Breast epithelium (tissue), 4 donors: ENCODE measurements around the gene LBX2. TPM values are rescaled to one million over a fixed set of nuclear protein-coding genes. Genes with fewer than 3 reads are reported as not detected.
A peak's percentile ranks its signal among the peaks of the same experiment; 100 is the strongest.

Experiments used
- DNase-seq, 2 donors: peaks; one replicate each; pipeline ENCODE4 v3.0.0-alpha.2; 2019; ENCODE audit warnings: low spot score in 2 of 2
- H3K27ac ChIP-seq, 2 donors: fragments of 200-600 bp; sonication (generic) in 1 of 2; one replicate each; pipeline ENCODE4 v1.5.1; 2016 to 2019; ENCODE audit warnings: mild to moderate bottlenecking in 1 of 2
- H3K27me3 ChIP-seq, 2 donors: fragments of 200-600 bp; sonication (generic) in 1 of 2; one replicate each; pipeline versions ENCODE4 v1.5.1 to v1.6.0; 2017 to 2019; ENCODE audit warnings: control low read depth in 1 of 2, mild to moderate bottlenecking in 1 of 2
- H3K36me3 ChIP-seq: fragments of 200-600 bp; one replicate; pipeline ENCODE4 v1.5.1; 2019
- H3K4me1 ChIP-seq, 2 donors: fragments of 200-600 bp; sonication (generic); one replicate each; pipeline ENCODE4 v1.5.1; 2016 to 2019; ENCODE audit warnings: control low read depth in 1 of 2
- H3K4me3 ChIP-seq, 3 donors: fragments of 200-600 bp; sonication (generic); 1 replicate in 2 of 3; 2 replicates in 1 of 3; pipeline ENCODE4 v1.5.1; 2016 to 2019; ENCODE audit warnings: mild to moderate bottlenecking in 3 of 3, moderate library complexity in 2 of 3
- H3K9me3 ChIP-seq, 2 donors: fragments of 200-600 bp; sonication (generic) in 1 of 2; one replicate each; pipeline ENCODE4 v1.5.1; 2016 to 2019; ENCODE audit warnings: control low read depth in 1 of 2
- CTCF ChIP-seq, 3 donors: fragments of 450-650 bp; IDR thresholded peaks; one replicate each; pipeline ENCODE4 v1.5.1; 2016 to 2017; ENCODE audit warnings: antibody characterized with exemption in 3 of 3, mild to moderate bottlenecking in 3 of 3, moderate library complexity in 3 of 3
- POLR2A ChIP-seq: fragments of 450-650 bp; IDR thresholded peaks from one replicate; pipeline ENCODE4 v1.6.1; 2016; ENCODE audit warnings: antibody characterized with exemption, mild to moderate bottlenecking, moderate library complexity
- POLR2AphosphoS5 ChIP-seq, 3 donors: sonication (generic); formaldehyde crosslinking; IDR thresholded peaks; one replicate each; pipeline ENCODE4 v1.6.1; 2017; ENCODE audit warnings: antibody characterized with exemption in 3 of 3
- intact Hi-C: fragments of 100-400 bp; cut with DNase I; formaldehyde crosslinking; loops from one replicate; pipeline ENCODE4 v1.15.1; 2023; ENCODE audit warnings: low total_unique reads
- total RNA-seq, 3 donors: library from RNA; depleted of rRNA; stranded (reverse); fragments of >200 nt; gene quantifications; one replicate each; pipeline ENCODE4 v1.1.0, GENCODE V29; 2016

LBX2 gene, protein sequence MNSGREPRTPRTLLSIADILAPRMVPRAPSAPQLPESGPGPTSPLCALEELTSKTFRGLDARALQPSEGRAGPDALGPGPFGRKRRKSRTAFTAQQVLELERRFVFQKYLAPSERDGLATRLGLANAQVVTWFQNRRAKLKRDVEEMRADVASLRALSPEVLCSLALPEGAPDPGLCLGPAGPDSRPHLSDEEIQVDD
- total RNA-seq: 1 to 10 TPM in 2 of 3 donors, under 1 TPM in 1; 0.29 to 4.6 (median 1.3) TPM

GRCh38 chr2:74499267-74499939, at the start of gene LBX2:
LBX2 (minus strand) TSS chr2:74499603; CDS start chr2:74499537, 66 bp downstream.
- Histone ChIP-seq H3K9me3 (no peaks in the 10 kb centered on the region), H3K27ac (peak within 1 kb of the TSS; percentile 29 to 43), H3K4me1 (peaks cover 0 to 3% of the 10 kb centered on the region in 2 donors), H3K27me3 (peaks cover 6 to 7% of the 10 kb centered on the region in 2 donors), H3K36me3 (no peaks in the 10 kb centered on the region), H3K4me3 (peak within 1 kb of the TSS; percentile 31 to 70 (median 55))
- intact Hi-C loops: no loop called here
- no peak for DNase-seq
- TF ChIP-seq POLR2AphosphoS5 (IDR thresholded peaks at IDR 0.05) (no peak), CTCF (IDR thresholded peaks at IDR 0.05) (no peak), POLR2A (no peak)

GRCh38 chr2:74548285-74548899, 49.0 kb upstream of the LBX2 start:
- no peaks in the 10 kb centered on the region for H3K36me3 ChIP-seq
- no peak for DNase-seq
- intact Hi-C loops: no loop called here
- peak overlapping the region; percentile 75 to 79 for H3K27ac ChIP-seq
- no peaks in the 10 kb centered on the region for H3K9me3 ChIP-seq
- TF ChIP-seq POLR2AphosphoS5 (IDR thresholded peaks at IDR 0.05) (no peak), POLR2A (no peak), CTCF (IDR thresholded peaks at IDR 0.05) (no peak)
- peak overlapping the region; percentile 51 to 83 (median 68) for H3K4me3 ChIP-seq
- H3K4me1 ChIP-seq: no peaks in the 10 kb centered on the region
- no peaks in the 10 kb centered on the region for H3K27me3 ChIP-seq

DNA sequence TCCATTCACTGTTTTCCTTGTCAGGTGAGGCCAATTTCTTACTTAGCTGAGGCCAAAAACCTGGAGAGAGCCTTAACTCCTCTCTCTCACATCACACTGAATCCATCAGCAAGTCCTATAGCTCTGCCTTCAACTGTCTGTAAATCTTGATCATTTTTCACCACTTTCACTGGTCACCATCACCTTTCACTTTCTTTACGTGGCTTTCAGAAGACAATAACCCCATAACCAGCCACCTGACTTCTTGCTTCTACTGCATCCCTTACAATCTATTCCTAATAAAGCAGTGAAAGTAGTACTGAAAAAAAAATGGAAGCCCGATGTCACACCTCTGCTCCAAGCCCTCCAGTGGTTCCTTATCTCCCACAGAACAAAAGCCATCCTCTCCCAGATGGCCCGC, 46.6 kb upstream of the LBX2 start:
- intact Hi-C loops: no loop called here
- Histone ChIP-seq H3K36me3 (no peaks in the 10 kb centered on the region), H3K9me3 (no peaks in the 10 kb centered on the region), H3K4me1 (no peaks in the 10 kb centered on the region), H3K4me3 (no peak overlapping the region), H3K27me3 (no peaks in the 10 kb centered on the region), H3K27ac (no peak overlapping the region)
- TF ChIP-seq POLR2A (no peak), POLR2AphosphoS5 (IDR thresholded peaks at IDR 0.05) (no peak), CTCF (IDR thresholded peaks at IDR 0.05) (no peak)
- no peak for DNase-seq

DNA sequence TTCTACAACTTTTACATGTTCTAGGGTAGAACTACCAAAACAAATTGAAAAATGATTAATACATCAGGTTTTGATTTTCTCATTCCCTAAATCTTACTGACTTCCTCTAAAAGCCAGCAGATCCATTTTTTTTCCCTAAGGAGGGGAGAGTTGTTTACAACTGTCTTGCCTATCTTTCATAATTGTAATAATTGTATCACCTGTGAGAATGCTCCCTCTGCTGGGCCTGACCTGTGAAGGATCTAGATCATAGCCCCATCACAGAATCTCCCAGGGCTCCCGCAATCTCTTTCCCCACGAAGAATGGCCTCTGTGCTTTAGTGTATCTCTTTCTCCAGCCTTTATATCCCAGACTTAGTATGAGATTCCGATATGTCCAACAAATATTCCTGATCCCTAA, 45.2 kb upstream of the LBX2 start:
- DNase-seq: no peak
- Histone ChIP-seq H3K27me3 (no peaks in the 10 kb centered on the region), H3K4me1 (no peaks in the 10 kb centered on the region), H3K9me3 (no peaks in the 10 kb centered on the region), H3K36me3 (no peaks in the 10 kb centered on the region), H3K4me3 (no peak overlapping the region), H3K27ac (no peak overlapping the region)
- intact Hi-C loops: no loop called here
- TF ChIP-seq CTCF (IDR thresholded peaks at IDR 0.05) (no peak), POLR2AphosphoS5 (IDR thresholded peaks at IDR 0.05) (no peak), POLR2A (no peak)

DNA sequence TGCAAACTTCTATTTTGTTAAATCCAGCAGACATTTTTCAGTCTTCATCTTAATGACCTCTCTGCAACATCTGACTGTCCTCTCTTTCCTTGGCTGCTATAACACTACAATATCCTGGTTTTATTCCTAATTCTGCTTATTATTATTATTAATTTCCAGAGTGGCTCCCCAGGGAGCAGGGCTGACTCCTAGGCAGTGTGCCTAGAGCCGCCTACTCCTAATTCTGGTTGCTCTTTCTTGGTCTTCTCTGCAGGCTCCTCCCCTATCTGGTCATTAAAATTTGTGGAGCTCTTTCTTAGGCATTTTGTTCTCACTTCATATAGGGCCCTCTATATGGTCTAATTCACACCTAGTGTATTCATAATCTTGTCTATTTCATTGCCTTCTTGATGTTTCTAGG, 43.6 kb upstream of the LBX2 start:
- no peak for TF ChIP-seq CTCF (IDR thresholded peaks at IDR 0.05)
- no peak for TF ChIP-seq POLR2AphosphoS5 (IDR thresholded peaks at IDR 0.05)
- no peak for TF ChIP-seq POLR2A
- no peak overlapping the region for H3K4me3 ChIP-seq
- DNase-seq: no peak
- no peak overlapping the region for H3K27ac ChIP-seq
- intact Hi-C loops: no loop called here
- H3K36me3 ChIP-seq: no peaks in the 10 kb centered on the region
- no peaks in the 10 kb centered on the region for H3K9me3 ChIP-seq
- no peaks in the 10 kb centered on the region for H3K27me3 ChIP-seq
- no peaks in the 10 kb centered on the region for H3K4me1 ChIP-seq
